CD14-positive monocyte (primary cell): ENCODE measurements around the gene STK36. TPM values are rescaled to one million over a fixed set of nuclear protein-coding genes. Genes with fewer than 3 reads are reported as not detected.

ENCODE experiments used
- DNase-seq, 3 donors: peaks; one replicate each; pipeline ENCODE4 v3.0.0-alpha.2; 2011 to 2022
- H2AFZ ChIP-seq: 2 replicates; pipeline ENCODE4 v1.6.0; 2012; ENCODE audit warnings: mild to moderate bottlenecking, low read depth, low read length, inconsistent platforms; ENCODE audit not compliant: insufficient read depth, poor library complexity, severe bottlenecking
- H3K27ac ChIP-seq, 2 donors: 1 replicate in 1 of 2; 2 replicates in 1 of 2; pipeline ENCODE4 v1.5.1; 2012 to 2013; ENCODE audit warnings: low read length in 2 of 2, control low read depth in 1 of 2, inconsistent platforms in 1 of 2, low read depth in 1 of 2, mild to moderate bottlenecking in 1 of 2
- H3K27me3 ChIP-seq, 2 donors: one replicate each; pipeline versions ENCODE4 v1.6.0 to v1.6.1; 2011 to 2013; ENCODE audit warnings: low read length in 2 of 2; ENCODE audit not compliant: control insufficient read depth in 2 of 2, insufficient read depth in 2 of 2
- H3K36me3 ChIP-seq, 2 donors: replicated peaks in 1 of 2; 1 replicate in 1 of 2; 2 replicates in 1 of 2; pipeline versions ENCODE4 v1.5.1 to v1.6.1; 2012 to 2013; ENCODE audit warnings: low read length in 2 of 2, control low read depth in 1 of 2, inconsistent platforms in 1 of 2, mild to moderate bottlenecking in 1 of 2; ENCODE audit not compliant: insufficient read depth in 2 of 2, control insufficient read depth in 1 of 2
- H3K4me1 ChIP-seq, 2 donors: 1 replicate in 1 of 2; 2 replicates in 1 of 2; pipeline versions ENCODE4 v1.5.1 to v1.6.1; 2012 to 2013; ENCODE audit warnings: low read length in 2 of 2, control low read depth in 1 of 2, inconsistent platforms in 1 of 2, mild to moderate bottlenecking in 1 of 2, moderate library complexity in 1 of 2; ENCODE audit not compliant: insufficient read depth in 2 of 2, control insufficient read depth in 1 of 2
- H3K4me2 ChIP-seq: replicated peaks from 2 replicates; pipeline ENCODE3; 2012; ENCODE audit warnings: low read length, moderate library complexity, mild to moderate bottlenecking; ENCODE audit not compliant: poor library complexity, severe bottlenecking; ENCODE audit errors: extremely low read depth
- H3K4me3 ChIP-seq, 3 experiments: fragments of 200-600 bp in 1 of 3; sonication (generic) in 1 of 3; replicated peaks in 1 of 3; 1 replicate in 2 of 3; 2 replicates in 1 of 3; pipeline ENCODE4 v1.5.1; 2011 to 2013; ENCODE audit warnings: low read length in 3 of 3, mild to moderate bottlenecking in 3 of 3, control low read depth in 2 of 3, low read depth in 2 of 3, inconsistent platforms in 1 of 3, moderate library complexity in 1 of 3
- H3K79me2 ChIP-seq: 2 replicates; pipeline ENCODE4 v1.6.0; 2012; ENCODE audit warnings: mild to moderate bottlenecking, control low read depth, inconsistent platforms, low read length, moderate library complexity; ENCODE audit not compliant: insufficient read depth
- H3K9ac ChIP-seq: 2 replicates; pipeline ENCODE4 v1.6.0; 2017; ENCODE audit warnings: low read length, mild to moderate bottlenecking; ENCODE audit not compliant: insufficient read depth, poor library complexity, severe bottlenecking
- H3K9me3 ChIP-seq, 2 donors: replicated peaks in 1 of 2; 1 replicate in 1 of 2; 2 replicates in 1 of 2; pipeline versions ENCODE4 v1.5.1 to v1.6.1; 2012 to 2013; ENCODE audit warnings: low read length in 2 of 2, control low read depth in 1 of 2; ENCODE audit not compliant: control insufficient read depth in 1 of 2, insufficient read depth in 1 of 2
- H4K20me1 ChIP-seq: 2 replicates; pipeline ENCODE4 v1.6.0; 2012; ENCODE audit warnings: mild to moderate bottlenecking, low read length, control low read depth, moderate library complexity; ENCODE audit not compliant: insufficient read depth
- H3K27ac Mint-ChIP-seq, 7 donors: one replicate each; pipeline ENCODE4 v1.8.0; 2020; ENCODE audit warnings: mild to moderate bottlenecking in 7 of 7, mixed read lengths in 7 of 7, moderate library complexity in 6 of 7, inconsistent platforms in 2 of 7
- H3K27me3 Mint-ChIP-seq, 3 donors: one replicate each; pipeline ENCODE4 v1.8.0; 2021 to 2022; ENCODE audit warnings: low read depth in 3 of 3, mild to moderate bottlenecking in 3 of 3, mixed read lengths in 3 of 3, moderate library complexity in 3 of 3, inconsistent platforms in 1 of 3
- H3K36me3 Mint-ChIP-seq, 2 donors: one replicate each; pipeline ENCODE4 v1.8.0; 2020; ENCODE audit warnings: mixed read lengths in 2 of 2, inconsistent platforms in 1 of 2, mild to moderate bottlenecking in 1 of 2
- H3K4me1 Mint-ChIP-seq: one replicate; pipeline ENCODE4 v1.8.0; 2020; ENCODE audit warnings: mild to moderate bottlenecking, mixed read lengths
- H3K4me3 Mint-ChIP-seq, 2 donors: one replicate each; pipeline ENCODE4 v1.8.0; 2020; ENCODE audit warnings: mild to moderate bottlenecking in 2 of 2, mixed read lengths in 2 of 2, moderate library complexity in 1 of 2
- H3K9me3 Mint-ChIP-seq, 7 donors: one replicate each; pipeline ENCODE4 v1.8.0; 2020 to 2022; ENCODE audit warnings: mixed read lengths in 7 of 7, mild to moderate bottlenecking in 6 of 7, moderate library complexity in 6 of 7, inconsistent platforms in 2 of 7
- WGBS: methylation state at CpG from one replicate; pipeline ENCODE4 v1.1.5; 2013; ENCODE audit warnings: missing lambda C conversion rate; ENCODE audit not compliant: insufficient coverage; 5-methylcytosine and 5-hydroxymethylcytosine counted together
- intact Hi-C, 2 donors: fragments of 100-400 bp; cut with micrococcal nuclease; formaldehyde crosslinking; loops; one replicate each; pipeline versions ENCODE4 v1.15.0 to v1.15.1; 2023
- polyA plus RNA-seq, 3 donors: library from polyadenylated mRNA; depleted of rRNA in 1 of 3; unstranded in 2 of 3; stranded (reverse) in 1 of 3; fragments of 300-500 nt in 2 of 3; fragments of >200 nt in 1 of 3; fragmentation: Illumina TruSeq in 2 of 3; gene quantifications; 1 replicate in 2 of 3; 2 replicates in 1 of 3; pipeline ENCODE4 v1.2.3, GENCODE V29; 2012 to 2021
- TF ChIP-seq, protein P1 (sequence below): fragments of 200-600 bp; IDR thresholded peaks from one replicate; pipeline ENCODE4 v1.8.0; 2022; ENCODE audit warnings: antibody characterized with exemption, mild to moderate bottlenecking

Gene STK36
- polyA plus RNA-seq, 3 donors, result 1.3 to 36.2 (median 3.3) TPM

- Histone ChIP-seq H2AFZ (no peak overlapping the region), H3K27me3 (no peaks in the 10 kb centered on the region), H3K9me3 (no peaks in the 10 kb centered on the region), H3K36me3 (peaks cover 0 to 12% of the 10 kb centered on the region in 2 donors), H3K4me3 (no peak overlapping the region), H3K9ac (no peak overlapping the region), H3K79me2 (no peaks in the 10 kb centered on the region), H3K27ac (no peak overlapping the region), H3K4me2 (no peak overlapping the region), H3K4me1 (peaks cover 4% of the 10 kb centered on the region in 2 donors), H4K20me1 (no peaks in the 10 kb centered on the region)
- Mint-ChIP-seq H3K4me3 (no peak overlapping the region), H3K36me3 (peaks cover 22 to 26% of the 10 kb centered on the region in 2 donors), H3K27me3 (no peaks in the 10 kb centered on the region), H3K27ac (no peak overlapping the region), H3K4me1 (peaks cover 7% of the 10 kb centered on the region), H3K9me3 (no peaks in the 10 kb centered on the region)
- intact Hi-C loops, result no loop called here
- TF ChIP-seq, protein P1, sequence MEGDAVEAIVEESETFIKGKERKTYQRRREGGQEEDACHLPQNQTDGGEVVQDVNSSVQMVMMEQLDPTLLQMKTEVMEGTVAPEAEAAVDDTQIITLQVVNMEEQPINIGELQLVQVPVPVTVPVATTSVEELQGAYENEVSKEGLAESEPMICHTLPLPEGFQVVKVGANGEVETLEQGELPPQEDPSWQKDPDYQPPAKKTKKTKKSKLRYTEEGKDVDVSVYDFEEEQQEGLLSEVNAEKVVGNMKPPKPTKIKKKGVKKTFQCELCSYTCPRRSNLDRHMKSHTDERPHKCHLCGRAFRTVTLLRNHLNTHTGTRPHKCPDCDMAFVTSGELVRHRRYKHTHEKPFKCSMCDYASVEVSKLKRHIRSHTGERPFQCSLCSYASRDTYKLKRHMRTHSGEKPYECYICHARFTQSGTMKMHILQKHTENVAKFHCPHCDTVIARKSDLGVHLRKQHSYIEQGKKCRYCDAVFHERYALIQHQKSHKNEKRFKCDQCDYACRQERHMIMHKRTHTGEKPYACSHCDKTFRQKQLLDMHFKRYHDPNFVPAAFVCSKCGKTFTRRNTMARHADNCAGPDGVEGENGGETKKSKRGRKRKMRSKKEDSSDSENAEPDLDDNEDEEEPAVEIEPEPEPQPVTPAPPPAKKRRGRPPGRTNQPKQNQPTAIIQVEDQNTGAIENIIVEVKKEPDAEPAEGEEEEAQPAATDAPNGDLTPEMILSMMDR, result no peak
- DNase-seq, result no peak
- WGBS, result 80% methylated on average over 1 of the region's 3 CpGs
These were observed 22.7 kb downstream of the STK36 start for GRCh38 chr2:218694405-218695145.

- DNase-seq, result no peak
- Histone ChIP-seq H3K4me1 (peaks cover 6 to 8% of the 10 kb centered on the region in 2 donors), H3K9ac (no peak overlapping the region), H3K27ac (no peak overlapping the region), H4K20me1 (no peaks in the 10 kb centered on the region), H3K4me2 (no peak overlapping the region), H3K27me3 (no peaks in the 10 kb centered on the region), H3K79me2 (no peaks in the 10 kb centered on the region), H3K9me3 (no peaks in the 10 kb centered on the region), H3K36me3 (no peaks in the 10 kb centered on the region), H3K4me3 (no peak overlapping the region), H2AFZ (no peak overlapping the region)
- Mint-ChIP-seq H3K27me3 (peaks cover 0 to 1% (median 0%) of the 10 kb centered on the region in 3 donors), H3K36me3 (peaks cover 5% of the 10 kb centered on the region in 2 donors), H3K4me1 (peaks cover 9% of the 10 kb centered on the region), H3K4me3 (no peak overlapping the region), H3K9me3 (no peaks in the 10 kb centered on the region), H3K27ac (no peak overlapping the region)
- TF ChIP-seq, protein P1, result no peak
- 92% methylated on average over 6 of the region's 8 CpGs for WGBS
- intact Hi-C loops, result no loop called here
These were observed 27.0 kb downstream of the STK36 start for GRCh38 chr2:218698885-218699284.
